HG02885 (cell line): ENCODE measurements around the gene BRICD5.

Source experiments
- ATAC-seq: cut with Tn5 transposase; IDR thresholded peaks from one replicate; pipeline ENCODE4 v1.9.1; 2021; ENCODE audit warnings: mild to moderate bottlenecking; ENCODE audit not compliant: unreplicated experiment, poor library complexity

BRICD5 gene

GRCh38 chr16:2238150-2238837, 27.6 kb upstream of the BRICD5 start:
- ATAC-seq, result no peak

- no peak for ATAC-seq
These were observed 27.0 kb upstream of the BRICD5 start for GRCh38 chr16:2237493-2238149.

GRCh38 chr16:2237102-2237482, 26.4 kb upstream of the BRICD5 start:
- ATAC-seq, result no peak

GRCh38 chr16:2236337-2237101, 25.9 kb upstream of the BRICD5 start, which contains the start of gene DNASE1L2:
DNASE1L2 (plus strand) TSS chr16:2236444; CDS start chr16:2236817, 373 bp downstream.
- ATAC-seq, result no peak

- ATAC-seq, result no peak
These were observed 25.2 kb upstream of the BRICD5 start for GRCh38 chr16:2235695-2236336.

GRCh38 chr16:2235234-2235651, 24.6 kb upstream of the BRICD5 start:
- no peak for ATAC-seq

GRCh38 chr16:2234813-2235170, 24.1 kb upstream of the BRICD5 start:
- no peak for ATAC-seq

GRCh38 chr16:2233872-2234812, 23.5 kb upstream of the BRICD5 start:
- no peak for ATAC-seq

- no peak for ATAC-seq
These were observed 22.5 kb upstream of the BRICD5 start for GRCh38 chr16:2233046-2233775.

GRCh38 chr16:2232094-2232990, 21.7 kb upstream of the BRICD5 start:
- no peak for ATAC-seq

GRCh38 chr16:2231016-2231931, 20.6 kb upstream of the BRICD5 start:
- ATAC-seq, result no peak

- ATAC-seq, result no peak
These were observed 19.7 kb upstream of the BRICD5 start for GRCh38 chr16:2230376-2230775.

- no peak for ATAC-seq
These were observed 19.1 kb upstream of the BRICD5 start for GRCh38 chr16:2229632-2230250.

GRCh38 chr16:2229091-2229490, 18.4 kb upstream of the BRICD5 start:
- ATAC-seq, result no peak

GRCh38 chr16:2228161-2228824, 17.6 kb upstream of the BRICD5 start:
- ATAC-seq, result no peak

GRCh38 chr16:2226918-2227317, 16.3 kb upstream of the BRICD5 start:
- no peak for ATAC-seq
